Right atrium auricular region (tissue), 2 donors: ENCODE data around the gene NDST3. TPM values are rescaled to one million over a fixed set of nuclear protein-coding genes. Genes with fewer than 3 reads are reported as not detected.

Experiments
- DNase-seq: peaks from one replicate; pipeline ENCODE4 v3.0.0-alpha.2; 2019; ENCODE audit warnings: low spot score
- H3K27ac ChIP-seq, 2 donors: fragments of 200-600 bp; sonication (generic); 1 replicate in 1 of 2; 2 replicates in 1 of 2; pipeline ENCODE4 v1.5.1; 2016 to 2019
- H3K27me3 ChIP-seq, 2 donors: fragments of 200-600 bp; sonication (generic); one replicate each; pipeline versions ENCODE4 v1.5.1 to v1.6.0; 2017 to 2019
- H3K36me3 ChIP-seq: fragments of 200-600 bp; sonication (generic); one replicate; pipeline ENCODE4 v1.5.1; 2016
- H3K4me1 ChIP-seq, 2 donors: fragments of 200-600 bp; sonication (generic); one replicate each; pipeline versions ENCODE4 v1.5.1 to v1.6.0; 2017 to 2019
- H3K4me3 ChIP-seq, 2 donors: fragments of 200-600 bp; sonication (generic); 1 replicate in 1 of 2; 2 replicates in 1 of 2; pipeline ENCODE4 v1.5.1; 2017 to 2019; ENCODE audit warnings: mild to moderate bottlenecking in 1 of 2, moderate library complexity in 1 of 2
- H3K9me3 ChIP-seq, 2 donors: fragments of 200-600 bp; sonication (generic); one replicate each; pipeline ENCODE4 v1.5.1; 2019
- total RNA-seq, 2 donors: library from RNA; depleted of rRNA; stranded (reverse); fragments of >200 nt; gene quantifications; one replicate each; pipeline ENCODE4 v1.1.0, GENCODE V29; 2016
- TF ChIP-seq, protein P1 (sequence below), 2 donors: fragments of 200-600 bp; sonication (generic); IDR thresholded peaks; one replicate each; pipeline ENCODE4 v1.5.1; 2019; ENCODE audit warnings: antibody characterized with exemption in 2 of 2

NDST3 gene
- total RNA-seq, 2 donors from 2014 or later, result 0.15 TPM; not detected in 1

- H3K9me3 ChIP-seq, result no peaks in the 10 kb centered on the region
- TF ChIP-seq, protein P1, sequence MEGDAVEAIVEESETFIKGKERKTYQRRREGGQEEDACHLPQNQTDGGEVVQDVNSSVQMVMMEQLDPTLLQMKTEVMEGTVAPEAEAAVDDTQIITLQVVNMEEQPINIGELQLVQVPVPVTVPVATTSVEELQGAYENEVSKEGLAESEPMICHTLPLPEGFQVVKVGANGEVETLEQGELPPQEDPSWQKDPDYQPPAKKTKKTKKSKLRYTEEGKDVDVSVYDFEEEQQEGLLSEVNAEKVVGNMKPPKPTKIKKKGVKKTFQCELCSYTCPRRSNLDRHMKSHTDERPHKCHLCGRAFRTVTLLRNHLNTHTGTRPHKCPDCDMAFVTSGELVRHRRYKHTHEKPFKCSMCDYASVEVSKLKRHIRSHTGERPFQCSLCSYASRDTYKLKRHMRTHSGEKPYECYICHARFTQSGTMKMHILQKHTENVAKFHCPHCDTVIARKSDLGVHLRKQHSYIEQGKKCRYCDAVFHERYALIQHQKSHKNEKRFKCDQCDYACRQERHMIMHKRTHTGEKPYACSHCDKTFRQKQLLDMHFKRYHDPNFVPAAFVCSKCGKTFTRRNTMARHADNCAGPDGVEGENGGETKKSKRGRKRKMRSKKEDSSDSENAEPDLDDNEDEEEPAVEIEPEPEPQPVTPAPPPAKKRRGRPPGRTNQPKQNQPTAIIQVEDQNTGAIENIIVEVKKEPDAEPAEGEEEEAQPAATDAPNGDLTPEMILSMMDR (IDR thresholded peaks at IDR 0.05), result peak; percentile 17 to 73
- no peak overlapping the region for H3K4me3 ChIP-seq
- H3K27ac ChIP-seq, result no peak overlapping the region
- no peak for DNase-seq
- no peaks in the 10 kb centered on the region for H3K4me1 ChIP-seq
- no peaks in the 10 kb centered on the region for H3K27me3 ChIP-seq
- H3K36me3 ChIP-seq, result no peaks in the 10 kb centered on the region
Observed at GRCh38 chr4:118224243-118224829, 190.1 kb downstream of the NDST3 start.

GRCh38 chr4:118225511-118225910 lies 191.2 kb downstream of the NDST3 start:
- no peaks in the 10 kb centered on the region for H3K4me1 ChIP-seq
- no peak overlapping the region for H3K27ac ChIP-seq
- no peaks in the 10 kb centered on the region for H3K27me3 ChIP-seq
- H3K9me3 ChIP-seq, result no peaks in the 10 kb centered on the region
- TF ChIP-seq, protein P1 (IDR thresholded peaks at IDR 0.05), result no peak
- DNase-seq, result no peak
- H3K4me3 ChIP-seq, result no peak overlapping the region
- H3K36me3 ChIP-seq, result no peaks in the 10 kb centered on the region

- Histone ChIP-seq H3K36me3 (no peaks in the 10 kb centered on the region), H3K27me3 (no peaks in the 10 kb centered on the region), H3K4me1 (no peaks in the 10 kb centered on the region), H3K9me3 (no peaks in the 10 kb centered on the region), H3K4me3 (no peak overlapping the region), H3K27ac (no peak overlapping the region)
- TF ChIP-seq, protein P1 (IDR thresholded peaks at IDR 0.05), result no peak
- DNase-seq, result no peak
Observed at GRCh38 chr4:118226311-118227010, 192.2 kb downstream of the NDST3 start.

GRCh38 chr4:118235566-118236120 lies 201.4 kb downstream of the NDST3 start:
- Histone ChIP-seq H3K4me1 (no peaks in the 10 kb centered on the region), H3K27me3 (no peaks in the 10 kb centered on the region), H3K27ac (no peak overlapping the region), H3K9me3 (no peaks in the 10 kb centered on the region), H3K4me3 (no peak overlapping the region), H3K36me3 (no peaks in the 10 kb centered on the region)
- no peak for DNase-seq
- TF ChIP-seq, protein P1 (IDR thresholded peaks at IDR 0.05), result no peak

DNA sequence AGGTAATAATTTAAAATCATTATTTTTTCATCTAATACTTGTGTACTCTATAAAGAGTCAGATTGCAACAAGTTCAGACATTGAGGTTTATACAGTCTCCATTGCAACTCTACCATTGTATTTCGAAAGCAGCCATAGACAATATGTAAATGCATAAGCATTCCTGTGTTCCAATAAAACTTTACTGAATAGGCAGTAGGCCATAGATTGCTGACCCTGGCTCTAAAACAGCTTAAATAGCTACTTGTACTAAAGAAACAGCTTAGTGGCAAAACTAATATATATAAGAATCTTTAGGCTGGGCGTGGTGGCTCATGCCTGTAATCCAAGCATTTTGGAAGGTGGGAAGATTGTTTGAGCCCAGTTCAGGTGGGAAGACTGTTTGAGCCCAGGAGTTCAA lies 203.2 kb downstream of the NDST3 start:
- no peaks in the 10 kb centered on the region for H3K9me3 ChIP-seq
- no peak for DNase-seq
- no peaks in the 10 kb centered on the region for H3K36me3 ChIP-seq
- no peaks in the 10 kb centered on the region for H3K27me3 ChIP-seq
- TF ChIP-seq, protein P1 (IDR thresholded peaks at IDR 0.05), result no peak
- no peak overlapping the region for H3K27ac ChIP-seq
- no peaks in the 10 kb centered on the region for H3K4me1 ChIP-seq
- no peak overlapping the region for H3K4me3 ChIP-seq
